KMS-11 (cell line): ENCODE data around the gene BLVRA.

ENCODE experiments used
- H2AFZ ChIP-seq: fragments of 200-600 bp; sonication (generic); 2 replicates; pipeline ENCODE4 v1.6.1; 2016; ENCODE audit warnings: antibody characterized with exemption, mixed run types, low read depth
- H3K27ac ChIP-seq: fragments of 200-600 bp; sonication (generic); 2 replicates; pipeline ENCODE4 v1.6.1; 2016; ENCODE audit warnings: mild to moderate bottlenecking, mixed run types
- H3K27me3 ChIP-seq: fragments of 200-600 bp; sonication (generic); 2 replicates; pipeline ENCODE4 v1.6.1; 2017; ENCODE audit warnings: mild to moderate bottlenecking, low read depth, mixed run types, moderate library complexity; ENCODE audit not compliant: insufficient read depth
- H3K36me3 ChIP-seq: fragments of 200-600 bp; sonication (generic); 2 replicates; pipeline ENCODE4 v1.6.1; 2017; ENCODE audit warnings: mild to moderate bottlenecking, mixed run types; ENCODE audit not compliant: insufficient read depth
- H3K4me1 ChIP-seq: fragments of 200-600 bp; sonication (generic); 2 replicates; pipeline ENCODE4 v1.6.1; 2016; ENCODE audit warnings: mild to moderate bottlenecking, low read depth, mixed run types; ENCODE audit not compliant: poor library complexity, severe bottlenecking
- H3K4me2 ChIP-seq: fragments of 200-600 bp; sonication (generic); 2 replicates; pipeline ENCODE4 v1.7.0; 2016; ENCODE audit warnings: mild to moderate bottlenecking, mixed run types
- H3K4me3 ChIP-seq: fragments of 200-600 bp; sonication (generic); IDR thresholded peaks from 2 replicates; pipeline ENCODE4 v1.6.1; 2017; ENCODE audit warnings: low read depth, low read length, mixed read lengths; ENCODE audit not compliant: insufficient read depth
- H3K79me2 ChIP-seq: fragments of 200-600 bp; sonication (generic); 2 replicates; pipeline ENCODE4 v1.6.1; 2016; ENCODE audit warnings: low read depth, mixed run types; ENCODE audit not compliant: insufficient read depth
- H3K9ac ChIP-seq: fragments of 200-600 bp; sonication (generic); 2 replicates; pipeline ENCODE4 v1.6.1; 2016; ENCODE audit warnings: mild to moderate bottlenecking, mixed run types
- H4K20me1 ChIP-seq: fragments of 200-600 bp; sonication (generic); 2 replicates; pipeline ENCODE4 v1.6.1; 2016; ENCODE audit warnings: mild to moderate bottlenecking, mixed run types; ENCODE audit not compliant: insufficient read depth
- TF ChIP-seq, protein P1 (sequence below): fragments of 200-600 bp; sonication (generic); conservative IDR thresholded peaks from 2 replicates; pipeline ENCODE4 v1.6.1; 2017; ENCODE audit warnings: low read depth, mild to moderate bottlenecking, antibody characterized with exemption, low read length, moderate library complexity, mixed read lengths

The BLVRA gene

DNA sequence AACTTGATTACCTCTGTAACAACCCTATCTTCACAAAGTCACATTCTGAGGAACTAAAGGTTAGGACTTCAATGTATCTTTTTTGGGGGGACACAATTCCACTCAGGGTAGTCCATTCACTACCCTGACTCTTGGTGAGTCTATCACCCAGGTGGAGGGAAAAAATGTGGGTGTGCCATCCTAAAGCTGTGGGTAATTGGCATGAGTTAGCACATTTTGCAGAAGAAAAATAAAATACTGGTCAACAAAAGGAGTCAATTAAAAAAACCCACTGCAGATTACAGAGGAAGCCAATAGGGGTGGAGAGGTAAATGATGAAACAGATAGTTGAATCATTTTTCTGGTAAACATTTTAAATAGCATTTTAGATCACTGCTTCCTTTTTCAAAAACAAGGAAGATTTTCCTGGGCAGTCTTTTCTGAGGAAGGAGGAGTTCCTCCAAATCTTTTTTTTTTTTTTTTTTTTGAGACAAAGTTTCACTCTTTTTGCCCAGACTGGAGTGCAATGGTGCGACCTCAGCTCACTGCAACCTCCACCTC is 5.1 kb upstream of the BLVRA start:
- TF ChIP-seq, protein P1, sequence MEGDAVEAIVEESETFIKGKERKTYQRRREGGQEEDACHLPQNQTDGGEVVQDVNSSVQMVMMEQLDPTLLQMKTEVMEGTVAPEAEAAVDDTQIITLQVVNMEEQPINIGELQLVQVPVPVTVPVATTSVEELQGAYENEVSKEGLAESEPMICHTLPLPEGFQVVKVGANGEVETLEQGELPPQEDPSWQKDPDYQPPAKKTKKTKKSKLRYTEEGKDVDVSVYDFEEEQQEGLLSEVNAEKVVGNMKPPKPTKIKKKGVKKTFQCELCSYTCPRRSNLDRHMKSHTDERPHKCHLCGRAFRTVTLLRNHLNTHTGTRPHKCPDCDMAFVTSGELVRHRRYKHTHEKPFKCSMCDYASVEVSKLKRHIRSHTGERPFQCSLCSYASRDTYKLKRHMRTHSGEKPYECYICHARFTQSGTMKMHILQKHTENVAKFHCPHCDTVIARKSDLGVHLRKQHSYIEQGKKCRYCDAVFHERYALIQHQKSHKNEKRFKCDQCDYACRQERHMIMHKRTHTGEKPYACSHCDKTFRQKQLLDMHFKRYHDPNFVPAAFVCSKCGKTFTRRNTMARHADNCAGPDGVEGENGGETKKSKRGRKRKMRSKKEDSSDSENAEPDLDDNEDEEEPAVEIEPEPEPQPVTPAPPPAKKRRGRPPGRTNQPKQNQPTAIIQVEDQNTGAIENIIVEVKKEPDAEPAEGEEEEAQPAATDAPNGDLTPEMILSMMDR = no peak
- H3K9ac ChIP-seq = no peak overlapping the region
- H3K79me2 ChIP-seq = no peaks in the 10 kb centered on the region
- no peak overlapping the region for H3K4me3 ChIP-seq
- peaks cover 100% of the 10 kb centered on the region for H3K4me1 ChIP-seq
- peak overlapping the region; percentile 81; the same call in 1 of the 2 replicates for H3K27ac ChIP-seq
- H3K4me2 ChIP-seq = peak overlapping the region; percentile 56
- H3K27me3 ChIP-seq = no peaks in the 10 kb centered on the region
- H4K20me1 ChIP-seq = no peaks in the 10 kb centered on the region
- H3K36me3 ChIP-seq = no peaks in the 10 kb centered on the region
- H2AFZ ChIP-seq = peak overlapping the region; percentile 24; the same call in 1 of the 2 replicates

DNA sequence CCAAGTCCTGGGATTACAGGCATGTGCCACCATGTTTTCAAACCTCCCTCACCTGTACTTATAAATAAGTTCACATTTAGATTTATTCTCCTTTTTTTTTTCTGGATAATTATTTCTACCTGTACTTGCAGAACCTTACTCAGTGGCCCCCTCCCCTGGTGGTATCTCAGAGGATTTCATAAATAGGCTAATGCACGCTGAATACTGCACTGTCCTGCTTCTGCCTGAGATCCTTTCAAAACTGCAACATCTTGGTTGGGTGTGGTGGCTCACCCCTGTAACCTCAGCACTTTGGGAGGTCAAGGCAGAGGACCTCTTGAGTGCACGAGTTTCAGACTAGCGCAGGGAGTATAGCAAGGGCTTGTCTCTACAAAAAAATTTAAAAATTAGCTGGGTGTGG is 4.6 kb upstream of the BLVRA start:
- Histone ChIP-seq H3K4me3 (no peak overlapping the region), H3K9ac (no peak overlapping the region), H3K4me2 (peak overlapping the region; percentile 56), H4K20me1 (no peaks in the 10 kb centered on the region), H3K27ac (peak overlapping the region; percentile 81; the same call in 1 of the 2 replicates), H3K27me3 (no peaks in the 10 kb centered on the region), H2AFZ (peak overlapping the region; percentile 24; the same call in 1 of the 2 replicates), H3K36me3 (no peaks in the 10 kb centered on the region), H3K79me2 (no peaks in the 10 kb centered on the region), H3K4me1 (peaks cover 96% of the 10 kb centered on the region)
- TF ChIP-seq, protein P1 = no peak; the same call in 1 of the 2 replicates

DNA sequence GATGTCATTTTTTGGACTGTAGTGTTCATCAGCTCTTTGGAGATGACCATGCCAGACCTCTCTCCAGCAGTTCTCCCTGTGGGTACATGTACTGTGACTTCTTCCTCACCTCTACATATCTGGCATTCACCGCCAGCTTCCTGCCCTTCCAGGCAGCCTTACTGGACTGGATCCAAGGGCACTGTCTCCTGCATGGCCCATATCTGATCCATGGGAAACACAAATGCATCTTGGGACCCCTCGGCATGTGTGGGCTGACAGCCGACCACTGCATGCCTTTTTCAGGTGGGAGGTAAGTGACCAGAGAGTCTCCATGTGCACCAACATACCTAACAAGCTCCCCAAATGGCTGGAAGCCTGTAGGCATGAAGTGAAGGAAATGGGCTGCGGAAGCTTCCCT is 3.9 kb upstream of the BLVRA start:
- Histone ChIP-seq H3K9ac (no peak overlapping the region), H3K79me2 (no peaks in the 10 kb centered on the region), H2AFZ (no peak overlapping the region), H3K4me1 (peaks cover 95% of the 10 kb centered on the region), H3K27me3 (no peaks in the 10 kb centered on the region), H3K27ac (no peak overlapping the region), H3K4me3 (no peak overlapping the region), H3K4me2 (peak overlapping the region; percentile 56; the same call in 1 of the 2 replicates), H3K36me3 (no peaks in the 10 kb centered on the region), H4K20me1 (no peaks in the 10 kb centered on the region)
- TF ChIP-seq, protein P1 = no peak

DNA sequence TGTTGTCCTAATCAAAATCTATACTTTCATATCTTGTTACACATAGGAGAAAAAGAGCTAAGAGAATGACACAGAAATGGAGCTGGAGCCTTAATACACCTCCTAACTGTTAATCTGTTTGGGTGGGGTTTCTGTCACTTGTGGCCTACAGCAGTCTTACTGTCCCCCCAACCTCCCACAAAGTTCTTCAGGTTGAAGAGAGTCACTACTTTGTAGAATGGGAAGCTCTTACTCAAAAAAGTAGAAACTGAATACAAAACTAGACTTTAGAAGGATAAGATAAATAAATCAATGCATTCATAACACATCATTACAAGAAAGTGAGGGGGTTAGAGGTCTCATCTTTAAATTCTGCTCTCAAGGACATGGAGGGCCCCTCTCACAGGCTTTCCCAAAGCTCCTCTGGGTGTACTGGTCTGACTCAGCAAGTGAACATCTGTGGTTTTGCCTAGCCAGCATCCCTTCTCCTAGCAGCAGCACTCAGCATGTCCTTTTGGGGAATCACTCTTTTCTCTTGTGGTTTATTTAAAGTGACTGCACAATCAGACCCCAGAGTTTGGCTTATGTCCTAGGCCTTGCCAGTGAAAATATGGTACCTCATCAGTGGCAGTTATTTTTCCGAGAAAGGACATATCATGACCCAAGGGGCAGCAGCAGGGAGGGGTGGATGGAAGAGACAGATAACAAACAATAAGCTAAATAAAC is 2.0 kb upstream of the BLVRA start:
- no peak overlapping the region; the same call in 1 of the 2 replicates for H2AFZ ChIP-seq

More for the DNA sequence above, 2.0 kb upstream of the BLVRA start:
- H3K4me3 ChIP-seq = no peak overlapping the region
- TF ChIP-seq, protein P1 = no peak
- no peaks in the 10 kb centered on the region for H3K79me2 ChIP-seq
- H3K4me2 ChIP-seq = peak overlapping the region; percentile 89
- no peaks in the 10 kb centered on the region for H3K27me3 ChIP-seq
- H4K20me1 ChIP-seq = no peaks in the 10 kb centered on the region
- peak overlapping the region; percentile 60 for H3K27ac ChIP-seq
- no peaks in the 10 kb centered on the region for H3K36me3 ChIP-seq
- no peak overlapping the region; the same call in 1 of the 2 replicates for H3K9ac ChIP-seq
- peaks cover 77% of the 10 kb centered on the region for H3K4me1 ChIP-seq
